Neuronal stem cell (in vitro differentiated cells): ENCODE measurements around the gene VSTM4.
A peak's percentile ranks its signal among the peaks of the same experiment; 100 is the strongest.

Experiments
- DNase-seq: peaks from one replicate; pipeline ENCODE4 v3.0.0-alpha.2; 2013; ENCODE audit warnings: low spot score
- H2AFZ ChIP-seq: one replicate; pipeline ENCODE4 v1.6.1; 2013; ENCODE audit warnings: mild to moderate bottlenecking, low read length, inconsistent platforms
- H2AK5ac ChIP-seq: 2 replicates; pipeline ENCODE4 v1.6.1; 2013; ENCODE audit warnings: low read depth, mild to moderate bottlenecking, inconsistent platforms, low read length, moderate library complexity, mixed read lengths
- H2BK120ac ChIP-seq: 2 replicates; pipeline ENCODE4 v1.6.1; 2013; ENCODE audit warnings: low read depth, mild to moderate bottlenecking, inconsistent platforms, low read length, moderate library complexity, mixed read lengths
- H2BK12ac ChIP-seq: one replicate; pipeline ENCODE4 v1.6.1; 2013; ENCODE audit warnings: low read length, inconsistent platforms
- H2BK15ac ChIP-seq: 2 replicates; pipeline ENCODE4 v1.6.1; 2013; ENCODE audit warnings: mild to moderate bottlenecking, low read length, inconsistent platforms, mixed read lengths
- H2BK5ac ChIP-seq: one replicate; pipeline ENCODE4 v1.6.1; 2013; ENCODE audit warnings: inconsistent platforms, mild to moderate bottlenecking, low read length, moderate library complexity
- H3K14ac ChIP-seq: one replicate; pipeline ENCODE4 v1.6.1; 2013; ENCODE audit warnings: low read length, inconsistent platforms
- H3K18ac ChIP-seq: 2 replicates; pipeline ENCODE4 v1.6.1; 2013; ENCODE audit warnings: low read length, inconsistent platforms
- H3K23ac ChIP-seq: 2 replicates; pipeline ENCODE4 v1.6.1; 2013; ENCODE audit warnings: low read depth, mild to moderate bottlenecking, mixed read lengths, low read length, inconsistent platforms; ENCODE audit not compliant: poor library complexity
- H3K27ac ChIP-seq: replicated peaks from 3 replicates; pipeline ENCODE4 v1.5.1; 2013; ENCODE audit warnings: low read length, inconsistent platforms
- H3K27me3 ChIP-seq, 3 experiments: 2 replicates each; pipeline ENCODE4 v1.6.1; 2013; ENCODE audit warnings: low read length in 3 of 3, mild to moderate bottlenecking in 2 of 3, inconsistent platforms in 1 of 3, low read depth in 1 of 3, mixed read lengths in 1 of 3, moderate library complexity in 1 of 3; ENCODE audit not compliant: control insufficient read depth in 3 of 3, insufficient read depth in 3 of 3
- H3K36me3 ChIP-seq, 2 donors: replicated peaks in 1 of 2; 2 replicates each; pipeline ENCODE4 v1.6.1; 2013; ENCODE audit warnings: low read length in 2 of 2; ENCODE audit not compliant: control insufficient read depth in 2 of 2, insufficient read depth in 2 of 2
- H3K4ac ChIP-seq: 2 replicates; pipeline ENCODE4 v1.6.1; 2013; ENCODE audit warnings: inconsistent platforms, mild to moderate bottlenecking, low read length, moderate library complexity
- H3K4me1 ChIP-seq, 2 donors: 1 replicate in 1 of 2; 2 replicates in 1 of 2; pipeline ENCODE4 v1.6.1; 2013; ENCODE audit warnings: low read length in 2 of 2, low read depth in 1 of 2; ENCODE audit not compliant: control insufficient read depth in 2 of 2, insufficient read depth in 1 of 2
- H3K4me2 ChIP-seq: one replicate; pipeline ENCODE4 v1.6.1; 2013; ENCODE audit warnings: mild to moderate bottlenecking, low read length, inconsistent platforms; ENCODE audit not compliant: insufficient read depth, poor library complexity, severe bottlenecking
- H3K4me3 ChIP-seq, 2 donors: 2 replicates each; pipeline ENCODE4 v1.5.1; 2013; ENCODE audit warnings: low read length in 2 of 2, mild to moderate bottlenecking in 2 of 2, inconsistent platforms in 1 of 2, moderate library complexity in 1 of 2
- H3K79me1 ChIP-seq: one replicate; pipeline ENCODE4 v1.6.1; 2013; ENCODE audit warnings: low read depth, mild to moderate bottlenecking, inconsistent platforms, low read length, moderate library complexity
- H3K9ac ChIP-seq: one replicate; pipeline ENCODE4 v1.6.1; 2013; ENCODE audit warnings: mild to moderate bottlenecking, low read depth, low read length, inconsistent platforms; ENCODE audit not compliant: poor library complexity
- H3K9me3 ChIP-seq, 2 donors: replicated peaks in 1 of 2; 2 replicates each; pipeline versions ENCODE3 to v1.6.1; 2013; ENCODE audit warnings: low read length in 2 of 2, mild to moderate bottlenecking in 2 of 2, inconsistent platforms in 1 of 2, low read depth in 1 of 2, mixed read lengths in 1 of 2, moderate library complexity in 1 of 2; ENCODE audit not compliant: control insufficient read depth in 2 of 2, insufficient read depth in 1 of 2
- H4K8ac ChIP-seq: one replicate; pipeline ENCODE4 v1.6.1; 2013; ENCODE audit warnings: low read depth, mild to moderate bottlenecking, inconsistent platforms, low read length, moderate library complexity
- H4K91ac ChIP-seq: one replicate; pipeline ENCODE4 v1.6.1; 2013; ENCODE audit warnings: low read length, low read depth, mild to moderate bottlenecking, inconsistent platforms; ENCODE audit not compliant: poor library complexity
- WGBS, 2 donors: extraction: QIAGEN DNeasy Blood & Tissue Kit; methylation state at CpG; one replicate each; pipeline ENCODE4 v1.1.7; 2013; ENCODE audit warnings: missing lambda C conversion rate in 2 of 2, mixed read lengths in 1 of 2; ENCODE audit not compliant: insufficient read length in 2 of 2, insufficient replicate concordance in 1 of 2; ENCODE audit errors: extremely low coverage in 2 of 2; 5-methylcytosine and 5-hydroxymethylcytosine counted together

VSTM4 gene

GRCh38 chr10:49009199-49009979 is 105.9 kb downstream of the VSTM4 start:
- Histone ChIP-seq H4K8ac (no peak overlapping the region), H2BK12ac (no peak overlapping the region), H3K4me2 (no peak overlapping the region), H3K4me3 (no peak overlapping the region), H3K23ac (no peak overlapping the region), H2BK15ac (no peak overlapping the region), H2BK120ac (no peak overlapping the region), H2AK5ac (no peak overlapping the region), H3K27ac (no peak overlapping the region), H2AFZ (no peak overlapping the region), H3K79me1 (no peaks in the 10 kb centered on the region), H2BK5ac (no peak overlapping the region), H3K9ac (no peak overlapping the region), H3K14ac (no peak overlapping the region), H3K18ac (no peak overlapping the region), H4K91ac (no peak overlapping the region), H3K4ac (no peak overlapping the region), H3K36me3 (no peaks in the 10 kb centered on the region), H3K27me3 (no peaks in the 10 kb centered on the region), H3K9me3 (no peaks in the 10 kb centered on the region), H3K4me1 (peaks cover 0 to 1% of the 10 kb centered on the region in 2 donors)
- no CpG with 5 or more reads among the region's 8 CpGs for WGBS, 2 donors
- no peak for DNase-seq

DNA sequence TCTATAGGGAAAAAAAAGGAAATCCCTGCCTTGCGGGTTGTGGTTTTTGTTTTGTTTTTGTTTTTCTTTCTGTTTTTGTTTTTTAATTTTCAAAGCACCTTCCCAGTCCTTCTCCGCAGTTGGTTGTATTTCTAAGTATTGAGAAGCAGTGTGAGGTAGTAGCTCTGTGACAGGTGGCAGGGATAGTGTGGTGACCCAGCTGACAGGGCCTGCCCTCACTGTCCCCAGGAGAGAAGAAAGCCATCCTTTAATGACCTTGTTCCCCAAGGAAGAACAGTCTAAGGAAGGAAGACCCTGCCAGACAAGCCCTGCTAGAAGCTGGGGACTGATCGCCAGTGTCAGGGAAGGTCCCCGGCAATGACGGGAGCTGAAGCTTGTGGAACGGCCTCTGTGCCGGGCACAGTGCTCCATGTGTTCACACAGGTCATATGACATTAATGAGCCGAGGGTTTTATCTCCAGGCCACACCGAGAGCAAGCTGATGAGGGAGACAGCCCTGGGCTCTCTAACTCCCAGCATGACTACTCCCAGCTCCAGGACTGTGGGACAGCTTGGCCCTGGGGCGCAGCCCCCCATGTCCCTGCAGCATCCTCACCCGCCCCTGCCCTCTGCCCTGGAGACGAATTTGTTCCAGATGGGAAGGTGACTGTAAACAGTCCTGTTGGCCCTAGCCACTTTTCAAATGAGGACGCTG is 106.7 kb downstream of the VSTM4 start:
- Histone ChIP-seq H2AK5ac (no peak overlapping the region), H2AFZ (no peak overlapping the region), H4K8ac (no peak overlapping the region), H3K14ac (no peak overlapping the region), H2BK12ac (no peak overlapping the region), H3K79me1 (no peaks in the 10 kb centered on the region), H3K4me3 (no peak overlapping the region), H2BK15ac (no peak overlapping the region), H3K27ac (no peak overlapping the region), H3K27me3 (no peaks in the 10 kb centered on the region), H3K4ac (no peak overlapping the region), H3K36me3 (no peaks in the 10 kb centered on the region), H2BK120ac (no peak overlapping the region), H4K91ac (no peak overlapping the region), H3K9ac (no peak overlapping the region), H3K9me3 (no peaks in the 10 kb centered on the region), H3K23ac (no peak overlapping the region), H3K18ac (no peak overlapping the region), H3K4me1 (peaks cover 0 to 1% of the 10 kb centered on the region in 2 donors), H3K4me2 (no peak overlapping the region), H2BK5ac (no peak overlapping the region)
- no peak for DNase-seq
- WGBS, 2 donors = no CpG with 5 or more reads among the region's 13 CpGs

DNA sequence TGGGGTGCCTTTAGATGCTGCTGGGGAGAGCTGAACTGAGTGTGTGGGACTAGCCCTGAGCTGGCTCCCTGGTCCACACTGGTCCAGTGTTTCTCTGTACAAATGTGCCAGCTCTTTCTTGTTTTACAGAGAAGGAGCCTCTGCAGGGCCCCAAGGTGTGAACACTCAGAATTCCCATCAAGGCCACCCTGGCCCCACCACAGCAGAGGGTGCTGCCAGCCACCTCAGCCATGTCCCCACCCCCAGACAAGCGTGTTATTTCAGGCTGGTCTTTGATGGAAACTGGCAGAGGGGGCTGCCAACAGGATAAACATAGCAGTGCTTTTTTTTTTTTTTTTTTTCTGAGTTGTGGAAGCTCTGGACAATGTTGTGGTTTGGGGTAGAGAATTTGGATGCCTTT is 107.2 kb downstream of the VSTM4 start:
- H2BK12ac ChIP-seq = no peak overlapping the region
- peaks cover 0 to 1% of the 10 kb centered on the region in 2 donors for H3K4me1 ChIP-seq
- H3K14ac ChIP-seq = no peak overlapping the region
- H3K36me3 ChIP-seq = no peaks in the 10 kb centered on the region
- no peak overlapping the region for H3K4me2 ChIP-seq
- no peaks in the 10 kb centered on the region for H3K79me1 ChIP-seq
- no peak overlapping the region for H2BK120ac ChIP-seq
- H3K4ac ChIP-seq = no peak overlapping the region
- no peak overlapping the region for H3K27ac ChIP-seq
- no CpG with 5 or more reads among the region's 1 CpG for WGBS, 2 donors
- H3K18ac ChIP-seq = no peak overlapping the region
- H2AK5ac ChIP-seq = no peak overlapping the region
- H3K9me3 ChIP-seq = no peaks in the 10 kb centered on the region
- no peak for DNase-seq
- no peak overlapping the region for H3K4me3 ChIP-seq
- no peak overlapping the region for H2BK5ac ChIP-seq
- H3K23ac ChIP-seq = peak overlapping the region; percentile 13
- no peak overlapping the region for H2BK15ac ChIP-seq
- no peak overlapping the region for H4K8ac ChIP-seq
- H3K27me3 ChIP-seq = no peaks in the 10 kb centered on the region
- no peak overlapping the region for H2AFZ ChIP-seq
- no peak overlapping the region for H3K9ac ChIP-seq
- no peak overlapping the region for H4K91ac ChIP-seq

DNA sequence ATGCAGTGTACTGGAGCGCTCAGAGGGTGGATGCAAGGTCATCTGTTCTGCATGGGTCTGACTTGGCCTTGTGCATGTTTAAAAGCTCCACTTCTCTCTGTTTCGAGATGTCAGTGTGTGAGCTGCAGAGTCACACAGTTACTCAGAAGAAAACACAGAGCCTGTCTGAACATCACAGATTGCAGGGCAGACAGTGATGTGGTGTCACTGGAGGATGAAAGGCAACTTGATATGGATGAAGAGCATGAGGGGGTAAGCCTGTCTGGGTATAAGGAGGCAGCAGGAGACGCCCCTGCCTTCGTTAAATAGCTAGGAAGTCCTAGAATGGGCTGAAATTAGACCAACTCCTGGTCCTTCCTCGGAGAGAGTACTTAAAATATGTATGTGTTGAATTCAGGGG is 108.2 kb downstream of the VSTM4 start:
- DNase-seq = no peak
- Histone ChIP-seq H3K4me1 (no peaks in the 10 kb centered on the region), H3K9me3 (no peaks in the 10 kb centered on the region), H4K8ac (no peak overlapping the region), H3K14ac (no peak overlapping the region), H3K4me2 (no peak overlapping the region), H2BK15ac (no peak overlapping the region), H2BK5ac (no peak overlapping the region), H3K4me3 (no peak overlapping the region), H2AK5ac (no peak overlapping the region), H2BK120ac (no peak overlapping the region), H2AFZ (no peak overlapping the region), H3K23ac (no peak overlapping the region), H3K9ac (no peak overlapping the region), H3K36me3 (no peaks in the 10 kb centered on the region), H3K79me1 (no peaks in the 10 kb centered on the region), H3K4ac (no peak overlapping the region), H3K27ac (no peak overlapping the region), H4K91ac (no peak overlapping the region), H3K18ac (no peak overlapping the region), H2BK12ac (no peak overlapping the region), H3K27me3 (no peaks in the 10 kb centered on the region)
- WGBS, 2 donors = no CpG with 5 or more reads among the region's 5 CpGs
